ENCODE measurements around the gene UBE3B. TPM values are rescaled to one million over a fixed set of nuclear protein-coding genes. Genes with fewer than 3 reads are reported as not detected.

Gene UBE3B
- total and polyA plus RNA-seq, 8 donors: 9.4 to 104 (median 22.2) TPM

DNA sequence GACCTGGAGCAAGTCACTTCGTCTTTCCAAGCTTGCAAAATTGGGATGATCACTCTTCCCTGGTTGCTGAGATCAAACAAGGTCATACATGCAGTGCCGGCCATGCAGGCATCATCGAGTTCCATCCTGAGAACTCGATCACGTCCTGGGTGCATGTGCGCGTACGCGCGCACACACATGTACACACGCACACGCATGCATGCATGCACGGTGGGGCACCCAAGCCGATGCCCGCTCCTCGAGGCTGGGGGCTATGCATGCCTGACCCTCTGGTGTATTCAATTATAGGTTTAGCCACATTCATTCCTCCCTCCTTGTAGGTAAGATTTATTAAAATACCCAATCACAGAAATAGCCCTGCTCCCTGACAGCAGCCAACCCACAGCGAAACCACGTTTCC lies 69.9 kb downstream of the UBE3B start:
- Histone ChIP-seq H3K4me1 (peaks cover 0 to 11% (median 3%) of the 10 kb centered on the region in 4 donors), H3K36me3 (peaks cover 0 to 14% (median 0%) of the 10 kb centered on the region in 4 donors), H3K4me3 (no peak overlapping the region), H3K27me3 (peaks cover 0 to 50% (median 20%) of the 10 kb centered on the region in 3 donors), H3K27ac (no peak overlapping the region), H3K9me3 (no peaks in the 10 kb centered on the region)
- DNase-seq: no peak
- WGBS, 5 donors: 89 to 93% (median 91%) methylated on average over 18 of the region's 18 CpGs
- TF ChIP-seq EP300 (IDR thresholded peaks at IDR 0.05) (no peak), POLR2A (IDR thresholded peaks at IDR 0.05) (no peak), POLR2AphosphoS5 (IDR thresholded peaks at IDR 0.05) (no peak)
- TF ChIP-seq, protein P1, sequence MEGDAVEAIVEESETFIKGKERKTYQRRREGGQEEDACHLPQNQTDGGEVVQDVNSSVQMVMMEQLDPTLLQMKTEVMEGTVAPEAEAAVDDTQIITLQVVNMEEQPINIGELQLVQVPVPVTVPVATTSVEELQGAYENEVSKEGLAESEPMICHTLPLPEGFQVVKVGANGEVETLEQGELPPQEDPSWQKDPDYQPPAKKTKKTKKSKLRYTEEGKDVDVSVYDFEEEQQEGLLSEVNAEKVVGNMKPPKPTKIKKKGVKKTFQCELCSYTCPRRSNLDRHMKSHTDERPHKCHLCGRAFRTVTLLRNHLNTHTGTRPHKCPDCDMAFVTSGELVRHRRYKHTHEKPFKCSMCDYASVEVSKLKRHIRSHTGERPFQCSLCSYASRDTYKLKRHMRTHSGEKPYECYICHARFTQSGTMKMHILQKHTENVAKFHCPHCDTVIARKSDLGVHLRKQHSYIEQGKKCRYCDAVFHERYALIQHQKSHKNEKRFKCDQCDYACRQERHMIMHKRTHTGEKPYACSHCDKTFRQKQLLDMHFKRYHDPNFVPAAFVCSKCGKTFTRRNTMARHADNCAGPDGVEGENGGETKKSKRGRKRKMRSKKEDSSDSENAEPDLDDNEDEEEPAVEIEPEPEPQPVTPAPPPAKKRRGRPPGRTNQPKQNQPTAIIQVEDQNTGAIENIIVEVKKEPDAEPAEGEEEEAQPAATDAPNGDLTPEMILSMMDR (IDR thresholded peaks at IDR 0.05): no peak
- intact Hi-C loops (cut with DNase I; ENCODE audit: low total_unique reads): no loop called here

DNA sequence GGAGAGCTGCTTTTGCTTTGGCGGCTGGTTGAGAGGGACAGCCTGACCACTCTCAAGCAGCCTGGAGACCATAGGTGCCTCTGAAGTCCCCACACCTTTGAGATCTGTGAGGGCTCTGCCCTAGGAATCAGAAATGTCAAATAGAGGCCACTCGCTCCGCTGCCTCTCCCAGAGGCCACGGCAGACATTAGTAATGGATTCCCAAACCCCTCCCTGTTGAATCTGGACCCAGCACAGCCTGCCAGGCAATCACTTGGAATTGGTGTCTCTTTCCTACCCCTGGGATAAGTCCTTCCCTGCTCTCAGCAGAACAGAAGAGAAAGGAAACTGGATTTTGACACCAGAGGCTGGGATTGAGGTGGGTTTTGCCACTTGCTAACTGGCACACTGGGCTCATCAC lies 70.8 kb downstream of the UBE3B start:
- 64 to 88% (median 71%) methylated on average over 4 of the region's 4 CpGs for WGBS, 5 donors
- no peak overlapping the region for H3K4me3 ChIP-seq
- H3K9me3 ChIP-seq: no peaks in the 10 kb centered on the region
- DNase-seq: no peak
- H3K27me3 ChIP-seq: peaks cover 0 to 58% (median 20%) of the 10 kb centered on the region in 3 donors
- intact Hi-C loops (cut with DNase I; ENCODE audit: low total_unique reads): no loop called here
- H3K36me3 ChIP-seq: peaks cover 0 to 13% (median 0%) of the 10 kb centered on the region in 4 donors
- peaks cover 0 to 11% (median 3%) of the 10 kb centered on the region in 4 donors for H3K4me1 ChIP-seq
- TF ChIP-seq, protein P1 (IDR thresholded peaks at IDR 0.05): no peak
- TF ChIP-seq POLR2AphosphoS5 (IDR thresholded peaks at IDR 0.05) (no peak), EP300 (IDR thresholded peaks at IDR 0.05) (no peak), POLR2A (IDR thresholded peaks at IDR 0.05) (no peak)
- no peak overlapping the region for H3K27ac ChIP-seq

DNA sequence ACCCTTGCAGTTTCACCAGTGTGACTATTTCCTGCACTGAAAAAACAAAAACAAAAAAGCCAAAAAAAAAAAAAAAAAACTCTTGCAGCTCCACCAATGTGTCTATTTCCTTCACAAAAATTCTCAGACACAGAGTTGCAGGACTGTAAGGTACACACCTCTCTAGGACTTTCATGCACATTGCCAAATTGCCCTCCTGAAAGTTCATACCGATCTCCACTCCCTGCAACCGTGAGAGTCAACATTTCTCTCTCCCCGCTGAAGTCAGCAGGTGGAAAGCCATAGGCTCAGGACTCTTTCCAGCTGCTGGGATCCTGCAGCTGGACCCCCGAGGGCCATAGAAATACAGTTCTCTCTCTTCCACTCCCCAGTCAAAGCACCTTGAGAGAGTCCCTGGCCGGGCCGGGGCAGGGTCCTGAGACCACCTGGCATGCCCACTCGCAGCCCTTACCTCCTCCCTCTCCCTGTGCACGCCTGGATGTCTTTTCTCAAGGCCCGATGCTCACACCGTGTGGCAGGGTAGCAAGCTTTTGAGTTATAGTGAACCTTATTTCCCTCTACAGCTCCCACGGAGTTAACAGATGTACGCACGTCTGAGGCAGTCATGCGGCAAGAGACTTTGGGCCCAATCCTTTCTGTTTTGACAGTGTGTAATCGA lies 72.3 kb downstream of the UBE3B start:
- no peak for DNase-seq
- H3K4me1 ChIP-seq: peaks cover 0 to 11% (median 3%) of the 10 kb centered on the region in 4 donors
- intact Hi-C loops (cut with DNase I; ENCODE audit: low total_unique reads): no loop called here
- TF ChIP-seq, protein P1 (IDR thresholded peaks at IDR 0.05): no peak
- TF ChIP-seq POLR2AphosphoS5 (IDR thresholded peaks at IDR 0.05) (no peak), POLR2A (IDR thresholded peaks at IDR 0.05) (no peak), EP300 (IDR thresholded peaks at IDR 0.05) (no peak)
- H3K27me3 ChIP-seq: peaks cover 0 to 72% (median 20%) of the 10 kb centered on the region in 3 donors
- H3K4me3 ChIP-seq: no peak overlapping the region
- 40 to 56% (median 41%) methylated on average over 12 to 15 of the region's 15 CpGs for WGBS, 5 donors
- H3K27ac ChIP-seq: no peak overlapping the region
- H3K36me3 ChIP-seq: peaks cover 0 to under 1% (median 0%) of the 10 kb centered on the region in 4 donors
- no peaks in the 10 kb centered on the region for H3K9me3 ChIP-seq

DNA sequence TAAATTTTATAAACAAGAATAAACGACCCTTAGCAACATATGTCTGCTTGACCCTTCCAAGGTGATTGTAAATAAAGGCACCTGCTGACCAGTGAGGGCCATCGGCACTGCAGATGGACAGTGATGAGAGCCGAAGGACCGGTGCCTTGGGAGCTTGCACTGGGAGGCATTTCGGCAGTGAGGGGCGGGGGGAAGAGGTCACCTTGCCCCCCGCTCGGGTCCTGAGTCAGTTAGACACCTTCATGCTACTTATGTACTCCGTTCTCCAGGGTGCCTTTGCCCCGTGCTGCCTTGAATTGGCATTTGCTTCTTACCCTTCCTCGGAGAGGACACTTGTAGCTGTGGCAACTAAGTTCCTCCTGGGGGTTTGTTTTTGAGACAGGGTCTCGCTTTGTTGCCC lies 72.8 kb downstream of the UBE3B start:
- WGBS, 5 donors: 66 to 68% (median 66%) methylated on average over 12 of the region's 12 CpGs
- H3K27ac ChIP-seq: no peak overlapping the region
- peaks cover 0 to 6% (median under 1%) of the 10 kb centered on the region in 4 donors for H3K4me1 ChIP-seq
- H3K27me3 ChIP-seq: peaks cover 0 to 74% (median 20%) of the 10 kb centered on the region in 3 donors
- no peaks in the 10 kb centered on the region for H3K36me3 ChIP-seq
- no peak overlapping the region for H3K4me3 ChIP-seq
- no peak for DNase-seq
- intact Hi-C loops (cut with DNase I; ENCODE audit: low total_unique reads): no loop called here
- no peaks in the 10 kb centered on the region for H3K9me3 ChIP-seq
- TF ChIP-seq, protein P1 (IDR thresholded peaks at IDR 0.05): no peak
- TF ChIP-seq POLR2A (IDR thresholded peaks at IDR 0.05): no peak
- TF ChIP-seq EP300 (IDR thresholded peaks at IDR 0.05): no peak
- no peak for TF ChIP-seq POLR2AphosphoS5 (IDR thresholded peaks at IDR 0.05)

All from stomach (tissue), 9 donors.